Measurements from ENCODE around the gene GSPT1.
"Not testable (repeated sequence)": the region's sequence is repeated elsewhere in the genome, so short reads cannot be mapped to it uniquely, and the experiment has no call there.

GSPT1 gene

DNA sequence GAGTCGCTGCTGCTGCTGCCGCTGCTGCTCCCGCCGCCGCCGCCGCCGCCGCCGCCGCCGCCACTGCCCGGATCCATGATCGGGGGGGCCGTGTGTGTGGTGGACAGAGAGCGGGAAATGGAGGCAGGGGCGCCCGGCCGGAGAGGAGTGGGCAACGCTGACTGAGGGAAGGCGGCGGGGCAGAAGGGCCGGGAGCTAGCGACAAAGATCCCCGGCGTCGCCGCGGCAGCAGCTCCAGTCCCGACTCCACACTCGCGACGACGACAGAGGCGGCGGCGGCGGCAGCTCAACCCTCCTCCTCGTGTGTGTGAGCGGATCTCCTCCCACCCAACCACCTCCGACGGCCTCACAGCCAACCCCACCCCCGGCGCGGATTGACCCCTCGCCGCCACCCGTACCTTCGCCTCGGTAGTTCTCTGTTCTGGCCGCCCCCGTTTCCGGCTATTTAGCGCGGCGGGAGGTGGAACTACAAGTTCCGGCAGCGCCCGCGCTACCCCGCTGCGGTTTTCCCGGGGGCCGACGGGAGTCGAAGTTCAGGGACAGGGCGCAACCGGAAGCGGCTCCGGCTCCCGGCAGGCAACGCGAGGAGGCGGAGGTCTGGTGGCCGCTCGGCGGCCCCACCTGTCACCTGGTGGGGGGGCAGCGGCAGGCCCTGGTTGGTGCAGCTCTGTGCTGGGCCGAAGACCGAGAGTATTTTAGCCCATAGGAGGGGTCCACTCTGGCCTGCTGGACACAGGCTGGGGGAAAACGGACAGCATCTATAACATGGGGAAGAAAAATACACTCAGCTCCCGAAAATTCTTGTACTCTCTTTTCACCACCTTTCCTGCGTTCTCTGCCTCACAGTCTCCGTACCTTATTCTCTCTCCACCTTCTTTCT is at the start of gene GSPT1:
GSPT1 (minus strand) TSS at position 313 of the 880 bp plus-strand sequence; CDS start at position 77, 236 bp downstream.
- peak; percentile 99 for DNase-seq (ENCODE audit: low spot score)

DNA sequence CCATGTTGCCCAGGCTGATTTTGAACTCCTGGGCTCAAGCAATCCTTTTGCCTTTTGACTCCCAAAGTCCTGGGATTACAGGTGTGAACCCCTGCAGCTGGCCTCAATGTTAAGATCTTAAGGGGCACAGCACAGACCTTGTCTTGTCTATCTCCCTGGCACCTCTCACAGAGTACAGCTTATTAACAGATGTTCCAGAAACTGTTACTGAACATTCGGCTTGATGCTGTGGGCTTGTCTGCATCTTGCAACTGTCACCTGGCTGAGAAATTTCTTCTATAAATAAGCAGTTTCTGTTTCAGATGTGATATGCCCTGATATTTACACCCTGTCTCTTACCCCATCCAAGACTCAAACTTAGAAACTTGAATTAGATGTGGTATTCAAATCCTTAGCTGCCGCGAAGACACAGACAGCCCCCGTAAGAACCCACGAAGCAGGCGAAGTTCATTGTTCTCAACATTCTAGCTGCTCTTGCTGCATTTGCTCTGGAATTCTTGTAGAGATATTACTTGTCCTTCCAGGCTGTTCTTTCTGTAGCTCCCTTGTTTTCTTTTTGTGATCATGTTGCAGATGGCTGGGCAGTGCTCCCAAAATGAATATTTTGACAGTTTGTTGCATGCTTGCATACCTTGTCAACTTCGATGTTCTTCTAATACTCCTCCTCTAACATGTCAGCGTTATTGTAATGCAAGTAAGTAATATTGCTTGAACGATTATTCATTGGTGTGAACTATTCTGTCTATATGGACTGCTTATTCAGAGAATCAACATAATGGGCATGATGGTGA is 49.2 kb upstream of the GSPT1 start, which contains the start of gene TNFRSF17:
TNFRSF17 (plus strand) TSS at position 450 of the 791 bp plus-strand sequence; CDS start at position 565, 115 bp downstream.
- no peak for DNase-seq (ENCODE audit: low spot score)

DNA sequence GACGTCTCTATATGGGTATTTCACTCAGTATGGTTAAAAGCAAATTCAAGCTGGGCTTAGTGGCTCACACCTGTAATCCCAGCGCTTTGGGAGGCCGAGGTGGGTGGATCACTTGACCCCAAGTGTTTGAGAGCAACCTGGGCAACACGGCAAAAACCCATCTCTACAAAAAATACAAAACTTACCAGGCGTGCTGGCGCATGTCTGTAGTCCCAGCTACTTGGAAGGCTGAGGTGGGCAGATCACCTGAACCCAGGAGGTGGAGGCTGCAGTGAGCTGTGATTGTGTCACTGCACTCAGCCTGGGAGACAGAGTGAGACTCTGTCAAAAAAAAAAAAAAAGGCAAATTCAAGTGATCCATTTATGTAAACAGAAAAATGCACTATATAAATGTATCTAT is 48.0 kb upstream of the GSPT1 start:
- DNase-seq (ENCODE audit: low spot score): no peak

DNA sequence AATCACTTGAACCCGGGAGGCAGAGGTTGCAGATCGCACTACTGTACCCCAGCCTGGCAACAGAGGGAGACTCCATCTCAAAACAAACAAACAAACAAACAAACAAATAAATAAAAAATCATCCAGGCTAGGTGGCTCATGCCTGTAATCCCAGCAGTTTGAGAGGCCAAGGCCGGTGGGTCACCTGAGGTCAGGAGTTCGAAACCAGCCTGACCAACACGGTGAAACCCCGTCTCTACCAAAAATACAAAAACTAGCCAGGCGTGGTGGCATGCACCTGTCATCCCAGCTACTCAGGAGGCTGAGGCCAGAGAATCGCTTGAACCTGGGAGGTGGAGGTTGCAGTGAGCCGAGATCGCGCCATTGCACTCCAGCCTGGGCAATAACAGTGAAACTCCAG is 47.2 kb upstream of the GSPT1 start:
- not testable (repeated sequence) for DNase-seq (ENCODE audit: low spot score)

DNA sequence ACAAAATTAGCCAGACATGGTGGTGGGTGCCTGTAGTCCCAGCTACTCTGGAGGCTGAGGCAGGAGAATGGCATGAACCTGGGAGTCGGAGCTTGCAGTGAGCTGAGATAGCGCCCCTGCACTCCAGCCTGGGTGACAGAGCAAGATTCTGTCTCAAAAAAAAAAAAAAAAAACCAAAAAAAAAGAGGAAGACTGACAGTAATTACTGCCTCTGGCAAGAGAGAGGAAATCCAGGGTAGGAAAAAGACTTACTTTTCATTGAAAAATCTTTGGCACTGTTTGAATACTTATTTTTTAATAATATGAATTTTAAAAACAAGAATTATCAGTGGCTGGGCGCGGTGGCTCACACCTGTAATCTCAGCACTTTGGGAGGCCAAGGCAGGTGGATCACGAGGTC is 46.7 kb upstream of the GSPT1 start:
- DNase-seq (ENCODE audit: low spot score): not testable (repeated sequence)

DNA sequence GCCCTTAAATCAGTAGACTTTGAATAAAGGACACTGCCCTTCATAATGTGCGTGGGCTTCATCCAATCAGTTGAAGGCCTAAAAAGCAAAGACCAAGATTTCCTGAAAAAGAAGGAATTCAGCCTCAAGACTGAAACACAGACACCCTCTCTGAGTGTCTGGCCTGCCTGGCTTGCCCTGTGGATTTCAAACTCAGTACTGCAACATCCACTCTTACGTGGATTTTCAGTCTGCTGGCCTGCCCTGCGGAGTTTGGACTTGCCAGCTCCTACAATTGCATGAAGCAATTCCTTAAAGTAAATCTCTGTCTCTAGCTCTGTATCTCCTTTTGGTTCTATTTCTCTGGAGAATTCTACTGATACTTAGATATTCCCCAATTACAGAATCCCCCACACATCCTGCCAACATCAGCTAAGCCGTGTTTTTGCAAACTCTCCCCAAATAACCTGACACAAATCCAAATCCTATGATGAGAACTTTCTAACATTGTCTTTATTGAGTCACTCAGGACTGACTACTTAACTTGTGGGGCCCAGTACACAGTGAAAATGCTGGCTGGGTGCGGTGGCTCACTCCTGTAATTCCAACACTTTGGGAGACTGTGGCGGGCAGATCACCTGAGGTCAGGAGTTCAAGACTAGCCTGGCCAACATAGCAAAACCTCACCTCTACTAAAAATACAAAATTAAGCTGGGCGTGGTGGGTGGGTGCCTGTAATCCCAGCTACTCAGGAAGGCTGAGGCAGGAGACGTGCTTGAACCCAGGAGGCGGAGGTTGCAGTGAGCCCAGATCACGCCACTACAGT is 42.0 kb upstream of the GSPT1 start:
- DNase-seq (ENCODE audit: low spot score): no peak

DNA sequence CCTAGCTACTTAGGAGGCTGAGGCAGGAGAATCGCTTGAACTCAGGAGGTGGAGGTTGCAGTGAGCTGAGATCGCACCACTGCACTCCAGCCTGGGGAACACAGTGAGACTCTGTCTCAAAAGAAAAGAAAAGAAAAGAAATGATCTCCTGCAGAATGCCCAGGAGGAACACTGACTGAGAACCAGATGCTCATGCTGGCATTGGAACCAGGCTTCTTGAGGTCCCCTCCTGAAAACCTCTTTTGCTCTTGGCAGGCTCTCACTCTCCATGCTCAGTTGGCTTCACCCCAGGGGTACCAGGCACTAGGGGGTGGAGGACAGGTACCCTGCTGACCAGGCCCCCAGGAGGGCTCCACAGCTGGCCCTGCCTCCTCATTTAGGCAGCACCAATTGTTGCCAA is 40.8 kb upstream of the GSPT1 start:
- DNase-seq (ENCODE audit: low spot score): no peak

DNA sequence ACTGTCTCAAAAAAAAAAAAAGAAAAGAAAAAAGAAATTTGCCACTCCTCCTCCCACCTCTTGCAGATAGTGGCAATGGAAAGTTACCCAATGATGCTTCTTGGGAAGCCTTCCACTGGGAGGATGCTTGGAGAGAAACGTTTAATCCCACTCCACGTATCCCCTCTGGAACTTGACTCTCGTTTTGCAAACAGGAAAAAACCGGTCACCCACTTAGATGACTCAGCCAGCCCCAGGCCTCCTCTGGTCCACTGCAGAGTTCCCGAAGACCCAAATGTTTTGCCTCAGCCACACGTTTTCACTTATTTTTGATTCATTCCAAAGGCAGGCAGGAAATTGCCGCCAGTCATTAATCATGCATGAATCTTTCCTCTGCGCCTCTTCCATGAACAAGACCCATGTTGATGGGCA is 40.0 kb upstream of the GSPT1 start:
- no peak for DNase-seq (ENCODE audit: low spot score)

DNA sequence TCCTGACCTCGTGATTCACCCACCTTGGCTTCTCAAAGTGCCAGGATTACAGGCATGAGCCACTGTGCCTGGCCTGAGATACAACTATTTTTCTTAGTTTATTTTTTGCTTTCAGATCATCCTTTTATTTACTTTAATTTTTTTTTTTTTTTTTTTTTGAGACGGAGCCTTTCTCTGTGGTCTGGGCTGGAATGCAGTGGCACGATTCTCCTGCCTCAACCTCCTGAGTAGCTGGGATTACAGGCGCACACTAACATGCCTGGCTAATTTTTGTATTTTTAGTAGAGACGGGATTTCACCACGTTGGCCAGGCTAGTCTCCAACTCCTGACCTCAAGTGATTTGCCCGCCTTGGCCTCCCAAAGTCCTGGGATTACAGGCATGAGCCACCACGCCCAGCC is 37.8 kb upstream of the GSPT1 start:
- not testable (repeated sequence) for DNase-seq (ENCODE audit: low spot score)

DNA sequence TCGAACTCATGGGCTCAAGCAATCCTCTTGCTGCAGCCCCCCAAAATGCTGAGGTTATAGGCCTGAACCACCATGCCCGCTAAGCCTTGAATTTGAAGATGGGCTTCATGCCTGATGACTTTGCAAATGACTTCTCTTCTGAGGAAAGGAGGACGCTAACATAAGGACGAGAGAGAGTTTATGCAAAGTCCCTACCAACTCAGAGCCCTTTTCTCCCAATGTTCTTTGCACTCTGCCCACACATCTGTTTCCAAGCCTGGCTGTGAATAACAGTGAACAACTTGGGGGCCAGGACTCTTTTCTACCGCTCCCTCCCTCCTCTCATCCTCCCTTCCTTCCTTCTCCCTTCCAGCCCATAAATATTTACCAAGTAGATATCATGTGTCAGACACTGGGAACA is 34.6 kb upstream of the GSPT1 start:
- no peak for DNase-seq (ENCODE audit: low spot score)

DNA sequence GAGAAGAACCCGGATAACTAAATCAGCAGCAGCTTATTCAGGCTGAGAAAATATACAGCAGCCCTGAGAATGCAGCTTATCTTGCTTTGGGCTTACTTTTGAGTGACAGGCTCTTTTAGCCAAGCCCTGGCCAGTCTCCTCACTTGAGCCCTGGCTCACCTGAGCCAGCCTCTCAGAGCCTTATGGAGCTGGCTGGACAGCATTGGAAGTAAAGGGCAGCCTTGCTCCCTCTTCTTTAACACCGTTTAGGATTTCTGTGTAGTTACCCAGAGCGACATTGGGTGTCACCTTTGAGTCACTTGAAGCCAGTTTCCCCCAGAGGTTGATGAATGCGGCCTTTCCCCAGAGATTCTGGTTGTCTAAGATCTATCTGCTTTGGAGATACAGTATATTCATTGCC is 33.8 kb upstream of the GSPT1 start:
- peak; percentile 2 for DNase-seq (ENCODE audit: low spot score)

DNA sequence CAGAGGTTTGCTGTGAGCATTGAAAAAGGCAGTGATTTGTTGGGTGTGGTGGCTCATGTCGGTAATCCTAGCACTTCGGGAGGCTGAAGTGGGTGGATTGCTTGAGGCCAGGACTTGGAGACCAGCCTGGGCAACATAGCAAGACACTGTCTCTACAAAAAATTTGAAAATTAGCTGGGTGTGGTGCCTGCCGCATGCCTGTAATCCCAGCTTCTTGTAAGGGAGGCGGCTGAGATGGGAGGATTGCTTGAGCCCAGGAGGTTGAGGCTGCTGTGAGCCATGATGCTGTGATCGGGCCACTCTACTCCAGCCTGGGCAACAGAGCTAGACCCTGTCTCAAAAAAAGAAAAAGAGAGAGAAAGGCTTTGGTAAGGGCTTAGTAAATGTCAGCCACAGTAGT is 33.1 kb upstream of the GSPT1 start:
- DNase-seq (ENCODE audit: low spot score): no peak

DNA sequence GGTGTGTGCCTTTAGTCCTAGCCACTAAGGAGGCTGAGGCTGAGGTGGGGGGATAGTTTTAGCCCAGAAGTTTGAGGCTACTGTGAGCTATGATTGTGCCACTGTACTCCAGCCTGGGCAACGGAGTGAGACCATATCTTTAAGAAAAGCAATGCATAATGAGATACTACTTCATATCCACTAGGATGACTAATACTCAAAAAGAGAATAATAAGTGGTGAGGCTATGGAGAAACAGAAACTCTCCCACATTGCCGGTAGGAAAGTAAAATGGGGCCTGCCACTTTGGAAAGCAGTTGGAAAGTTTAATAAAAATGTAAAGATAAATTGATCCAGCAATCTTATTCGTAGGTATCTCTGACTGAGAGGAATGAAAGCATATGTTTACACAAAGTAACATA is 30.7 kb upstream of the GSPT1 start:
- DNase-seq (ENCODE audit: low spot score): no peak

DNA sequence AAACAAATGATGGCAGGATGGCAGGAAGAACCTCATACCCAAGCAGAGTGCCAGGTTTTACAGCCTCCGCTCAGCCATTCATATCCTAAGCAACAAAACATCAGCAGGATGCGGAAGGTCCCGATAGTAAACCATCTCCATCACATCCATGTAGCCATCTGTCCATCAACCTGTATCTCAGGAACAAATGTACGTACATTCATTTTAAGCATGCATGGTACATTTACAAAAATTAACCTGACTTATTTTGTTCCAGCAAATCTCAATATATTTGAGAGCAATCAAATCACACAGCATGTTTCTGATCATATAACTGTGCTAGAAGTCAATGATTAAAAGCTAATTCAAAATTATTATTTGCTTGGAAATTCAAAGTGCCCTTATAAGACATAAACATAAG is 26.2 kb upstream of the GSPT1 start, which contains the start of gene NPIPB2:
NPIPB2 (minus strand) TSS at position 101 of the 400 bp plus-strand sequence; CDS start at position 101, 0 bp downstream.
- not testable (repeated sequence) for DNase-seq (ENCODE audit: low spot score)

DNA sequence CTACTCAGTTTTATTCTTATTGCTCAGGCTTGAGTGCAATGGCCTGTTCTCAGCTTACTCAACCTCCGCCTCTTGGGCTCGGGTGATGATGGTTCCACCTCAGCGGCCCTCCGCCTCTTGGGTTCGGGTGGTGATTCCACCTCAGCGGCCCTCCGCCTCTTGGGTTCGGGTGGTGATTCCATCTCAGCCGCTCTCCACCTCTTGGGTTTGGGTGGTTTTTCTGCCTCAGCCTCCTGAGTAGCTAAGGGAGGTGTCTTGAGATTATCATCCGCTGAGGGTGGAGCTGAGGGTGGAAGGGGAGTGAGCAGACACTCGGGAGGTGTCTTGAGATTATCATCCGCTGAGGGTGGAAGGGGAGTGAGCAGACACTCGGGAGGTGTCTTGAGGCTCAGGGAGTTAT is 11.6 kb upstream of the GSPT1 start:
- DNase-seq (ENCODE audit: low spot score): not testable (repeated sequence)

DNA sequence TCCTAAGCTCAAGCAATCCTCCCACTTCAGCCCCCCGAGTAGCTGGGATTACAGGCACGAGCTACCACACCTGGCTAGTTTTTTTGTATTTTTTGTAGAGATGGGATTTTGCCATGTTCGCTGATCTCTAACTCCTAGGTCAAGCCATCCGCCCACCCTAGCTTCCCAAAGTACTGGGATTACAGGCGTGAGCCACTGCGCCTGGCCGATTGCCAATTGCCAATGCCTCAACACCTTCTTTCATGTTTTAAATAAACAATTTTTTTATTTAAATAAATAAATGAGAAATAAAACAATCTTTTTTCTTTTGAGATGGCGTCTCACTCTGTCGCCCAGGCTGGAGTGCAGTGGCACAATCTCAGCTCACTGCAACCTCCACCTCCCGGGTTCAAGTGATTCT is 8.3 kb upstream of the GSPT1 start:
- not testable (repeated sequence) for DNase-seq (ENCODE audit: low spot score)

DNA sequence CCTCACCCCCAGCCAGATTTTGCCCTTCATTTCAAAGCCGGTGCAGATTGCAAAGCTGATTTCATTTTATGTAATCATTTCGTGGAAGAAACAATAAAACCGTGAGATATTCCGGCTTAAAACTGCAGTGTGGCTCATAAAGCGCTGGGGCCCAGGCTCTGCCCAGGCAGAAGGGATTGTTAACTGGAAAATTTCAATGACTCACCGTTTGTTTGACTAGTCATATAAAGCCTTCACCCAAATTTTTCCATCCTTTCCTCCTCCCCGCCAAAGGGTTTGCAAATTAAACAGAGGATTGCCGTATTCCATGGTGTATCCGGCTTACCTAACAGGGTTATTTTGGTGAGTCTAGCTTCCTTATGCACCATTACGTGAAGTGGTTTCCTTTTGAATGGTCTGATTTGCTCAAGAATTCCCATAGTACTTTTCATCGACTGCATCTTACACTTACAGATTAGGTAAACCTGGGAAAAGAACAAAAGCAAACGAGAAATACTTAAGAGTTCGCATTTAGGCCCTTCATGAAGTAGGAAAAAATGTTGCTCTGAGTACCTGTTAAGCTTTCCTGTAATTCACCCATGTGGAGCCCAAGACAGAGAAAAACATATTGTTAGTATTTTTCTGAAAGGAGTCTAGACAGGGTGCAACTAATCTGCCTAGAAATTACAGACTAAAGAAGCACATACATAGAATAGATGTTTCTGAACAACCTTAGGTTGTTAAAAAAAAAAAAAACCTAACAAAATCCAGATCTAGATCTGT is 949 bp upstream of the GSPT1 start:
- no peak for DNase-seq (ENCODE audit: low spot score)

DNA sequence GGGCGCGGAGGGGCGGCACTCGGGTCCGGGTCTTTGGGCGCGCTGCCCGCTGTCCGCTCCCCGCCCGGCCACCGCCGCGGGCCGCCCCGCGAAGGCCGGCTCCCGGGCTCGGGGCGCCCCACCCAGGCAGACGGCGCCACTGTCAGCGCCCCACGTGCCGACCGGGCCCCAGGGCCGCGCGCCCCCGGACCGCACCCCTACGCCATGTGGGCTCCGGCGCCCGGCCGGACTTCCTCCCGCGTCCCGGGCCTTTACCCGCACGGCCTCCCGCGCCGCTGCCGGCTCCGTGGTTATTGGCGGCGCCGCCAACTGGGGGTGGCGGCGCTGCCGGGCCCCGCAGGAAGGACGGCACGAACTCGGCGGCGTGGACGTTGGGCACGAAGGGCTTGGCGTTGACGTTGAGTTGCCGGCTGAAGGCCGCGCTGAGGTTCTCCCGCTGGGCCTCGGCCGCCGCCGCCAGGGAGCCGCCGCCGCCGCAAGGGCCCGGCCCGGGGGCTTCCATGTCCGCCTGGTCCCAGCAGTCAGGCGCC is 577 bp downstream of the GSPT1 start:
- DNase-seq (ENCODE audit: low spot score): peak; percentile 22

DNA sequence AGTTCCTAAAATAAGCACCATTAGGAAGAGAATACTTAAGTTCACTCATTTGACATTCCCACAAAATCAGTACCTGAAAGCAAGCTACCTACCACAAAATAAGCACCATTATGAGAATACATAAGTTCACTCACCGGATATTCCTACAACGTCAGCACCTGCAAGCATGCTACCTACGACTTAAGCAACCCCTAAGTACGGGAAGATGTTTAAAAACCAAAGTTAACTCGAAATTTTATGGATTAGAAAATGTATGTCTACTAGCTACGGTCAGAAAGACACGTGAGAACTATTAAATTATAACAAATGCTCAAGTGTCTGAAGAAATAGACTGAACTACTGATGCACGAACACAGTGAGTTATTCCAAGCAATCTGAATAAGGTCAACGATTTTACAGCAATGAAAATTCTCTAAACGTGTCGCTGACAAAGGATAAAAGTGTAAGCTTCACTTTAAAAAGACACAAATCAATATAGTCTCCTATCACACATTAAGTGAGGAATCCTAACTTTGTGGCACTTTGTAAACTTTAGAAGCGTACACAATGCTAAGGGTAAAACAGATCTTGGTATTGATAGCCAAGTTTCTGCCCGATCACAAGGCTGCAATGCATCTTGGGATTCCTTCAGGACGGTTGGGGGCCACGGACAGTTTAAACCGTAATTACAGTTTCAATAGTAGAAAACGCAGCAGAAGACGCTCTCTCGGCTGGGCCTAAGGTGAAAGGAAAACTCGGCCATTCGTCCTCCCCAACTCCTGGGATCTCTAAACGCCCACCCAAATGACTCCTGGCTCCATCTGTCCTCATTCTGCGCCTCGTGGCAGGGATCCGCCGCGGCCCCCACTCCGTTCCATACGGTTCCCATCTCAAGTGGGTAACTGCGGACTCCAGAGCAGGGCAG is 1.3 kb downstream of the GSPT1 start:
- DNase-seq (ENCODE audit: low spot score): peak; percentile 39

Measured in CD4-positive, alpha-beta T cell treated with Interleukin-15 for 4 hours (primary cell).